SK-N-SH (cell line): ENCODE results near the gene BOC. TPM values are rescaled to one million over a fixed set of nuclear protein-coding genes. Genes with fewer than 3 reads are reported as not detected.

Experiments
- CTCF ChIA-PET: fragments of 300-600, 350-600 bp; formaldehyde crosslinking; extraction: SDS; loops from one replicate; lab custom pipeline; 2021; lab: Yijun Ruan, JAX
- POLR2A ChIA-PET: fragments of 350-600 bp; sonication (Branson Sonifier 250); formaldehyde crosslinking; extraction: SDS; loops from one replicate; lab custom pipeline; 2020; ENCODE audit warnings: antibody characterized with exemption, inconsistent platforms; lab: Yijun Ruan, JAX
- DNase-seq: peaks from one replicate; pipeline ENCODE4 v3.0.0; 2012
- H2AFZ ChIP-seq: fragments of 200-600 bp; sonication (generic); 2 replicates; pipeline ENCODE4 v1.8.1; 2016; ENCODE audit warnings: antibody characterized with exemption, mild to moderate bottlenecking, low read depth
- H3F3A ChIP-seq: fragments of 200-600 bp; sonication (generic); replicated peaks from 2 replicates; pipeline ENCODE3; 2016; ENCODE audit warnings: antibody characterized with exemption, mild to moderate bottlenecking; ENCODE audit not compliant: insufficient read depth
- H3K27ac ChIP-seq, 2 experiments: fragments of 200-500 bp in 1 of 2; fragments of 200-600 bp in 1 of 2; sonication (Bioruptor generic) in 1 of 2; sonication (generic), shearing (Covaris generic) in 1 of 2; 2 replicates each; pipeline versions ENCODE4 v1.5.1 to v1.6.1; 2014 to 2016; ENCODE audit warnings: low read depth in 2 of 2, inconsistent platforms in 1 of 2, low read length in 1 of 2, mild to moderate bottlenecking in 1 of 2, mixed read lengths in 1 of 2
- H3K27me3 ChIP-seq: fragments of 200-600 bp; sonication (generic), shearing (Covaris generic); 2 replicates; pipeline ENCODE4 v1.6.1; 2016; ENCODE audit warnings: mixed run types; ENCODE audit not compliant: insufficient read depth
- H3K36me3 ChIP-seq, 2 experiments: fragments of 200-500 bp in 1 of 2; fragments of 200-600 bp in 1 of 2; sonication (Bioruptor generic) in 1 of 2; sonication (generic) in 1 of 2; replicated peaks in 1 of 2; 2 replicates each; pipeline versions ENCODE3 to v1.5.1; 2014 to 2016; ENCODE audit warnings: low read length in 1 of 2, mild to moderate bottlenecking in 1 of 2; ENCODE audit not compliant: insufficient read depth in 2 of 2, control insufficient read depth in 1 of 2
- H3K4me1 ChIP-seq, 2 experiments: fragments of 200-500 bp in 1 of 2; fragments of 200-600 bp in 1 of 2; sonication (Bioruptor generic) in 1 of 2; sonication (generic), shearing (Covaris generic) in 1 of 2; 2 replicates each; pipeline versions ENCODE4 v1.5.1 to v1.6.1; 2014 to 2016; ENCODE audit warnings: low read depth in 1 of 2, low read length in 1 of 2, mixed run types in 1 of 2; ENCODE audit not compliant: insufficient read depth in 2 of 2, control insufficient read depth in 1 of 2
- H3K4me2 ChIP-seq: fragments of 200-600 bp; sonication (generic), shearing (Covaris generic); 2 replicates; pipeline ENCODE4 v1.6.1; 2017; ENCODE audit warnings: mixed run types
- H3K4me3 ChIP-seq, 2 experiments: fragments of 200-500 bp in 1 of 2; fragments of 200-600 bp in 1 of 2; sonication (Bioruptor generic) in 1 of 2; sonication (generic), shearing (Covaris generic) in 1 of 2; 2 replicates each; pipeline versions ENCODE4 v1.5.1 to v1.8.1; 2014 to 2016; ENCODE audit warnings: low read depth in 2 of 2, inconsistent platforms in 1 of 2, low read length in 1 of 2, mild to moderate bottlenecking in 1 of 2, mixed read lengths in 1 of 2, moderate library complexity in 1 of 2
- H3K79me2 ChIP-seq: fragments of 200-600 bp; sonication (generic); 2 replicates; pipeline ENCODE4 v1.8.1; 2017; ENCODE audit warnings: mild to moderate bottlenecking; ENCODE audit not compliant: insufficient read depth
- H3K9ac ChIP-seq: fragments of 200-600 bp; sonication (generic); 2 replicates; pipeline ENCODE4 v1.6.1; 2017; ENCODE audit warnings: mixed run types
- H3K9me2 ChIP-seq: fragments of 200-600 bp; sonication (generic); 2 replicates; pipeline ENCODE4 v1.6.1; 2017; ENCODE audit warnings: mixed run types
- H3K9me3 ChIP-seq: fragments of 200-600 bp; sonication (generic); 2 replicates; pipeline ENCODE4 v1.6.1; 2017; ENCODE audit warnings: mixed run types, mild to moderate bottlenecking, moderate library complexity
- H4K20me1 ChIP-seq: fragments of 200-600 bp; sonication (generic); 2 replicates; pipeline ENCODE4 v1.6.1; 2017; ENCODE audit warnings: mild to moderate bottlenecking, mixed run types; ENCODE audit not compliant: insufficient read depth
- CHD2 ChIP-seq: fragments of 150-350 bp; IDR thresholded peaks from 2 replicates; pipeline ENCODE4 v1.6.1; 2018; ENCODE audit warnings: low read length; ENCODE audit not compliant: partially characterized antibody
- CTCF ChIP-seq: fragments of 200-600 bp; sonication (generic); IDR thresholded peaks from 2 replicates; pipeline ENCODE4 v1.6.1; 2017; ENCODE audit warnings: antibody characterized with exemption, mild to moderate bottlenecking, moderate library complexity
- ELF1 ChIP-seq: IDR thresholded peaks from 2 replicates; pipeline ENCODE4 v1.4.0; 2012
- EP300 ChIP-seq, 2 experiments: IDR thresholded peaks; 2 replicates each; pipeline versions ENCODE4 v1.4.0 to v1.6.1; 2012; ENCODE audit warnings: borderline replicate concordance in 1 of 2, low read depth in 1 of 2, low read length in 1 of 2
- FOSL2 ChIP-seq: IDR thresholded peaks from 2 replicates; pipeline ENCODE4 v1.4.0; 2012; ENCODE audit warnings: low read depth, mild to moderate bottlenecking, moderate library complexity, borderline replicate concordance
- FOXJ3 ChIP-seq: sonication (generic); formaldehyde crosslinking; IDR thresholded peaks from 2 replicates; pipeline ENCODE4 v1.5.1; 2020; ENCODE audit warnings: mild to moderate bottlenecking, missing genetic modification reagents
- FOXM1 ChIP-seq: IDR thresholded peaks from 2 replicates; pipeline ENCODE4 v1.4.0; 2012; ENCODE audit warnings: low read depth, mild to moderate bottlenecking
- GABPA ChIP-seq: IDR thresholded peaks from 2 replicates; pipeline ENCODE4 v1.4.0; 2012; ENCODE audit warnings: low read depth, mild to moderate bottlenecking
- JUND ChIP-seq: IDR thresholded peaks from 2 replicates; pipeline ENCODE4 v1.4.0; 2012
- MAX ChIP-seq: IDR thresholded peaks from 2 replicates; pipeline ENCODE4 v1.4.0; 2012; ENCODE audit warnings: low read depth
- MEF2A ChIP-seq: IDR thresholded peaks from 2 replicates; pipeline ENCODE4 v1.4.0; 2012; ENCODE audit warnings: low read depth, borderline replicate concordance
- REST ChIP-seq: IDR thresholded peaks from 2 replicates; pipeline ENCODE4 v1.6.1; 2012; ENCODE audit warnings: mild to moderate bottlenecking, low read depth, low read length, moderate library complexity
- SIN3A ChIP-seq: IDR thresholded peaks from 2 replicates; pipeline ENCODE4 v1.6.1; 2012; ENCODE audit warnings: low read depth, mild to moderate bottlenecking, low read length, moderate library complexity, borderline replicate concordance
- SMC3 ChIP-seq: IDR thresholded peaks from 2 replicates; pipeline ENCODE4 v1.6.1; 2012; ENCODE audit warnings: low read depth, low read length, improper control_type of control experiment
- USF2 ChIP-seq: fragments of 150-350 bp; IDR thresholded peaks from 2 replicates; pipeline ENCODE4 v1.6.1; 2017; ENCODE audit warnings: antibody characterized with exemption, low read length, low read depth, borderline replicate concordance
- YY1 ChIP-seq: IDR thresholded peaks from 2 replicates; pipeline ENCODE4 v1.4.0; 2012; ENCODE audit warnings: low read depth, mild to moderate bottlenecking
- WGBS: methylation state at CpG from one replicate; pipeline ENCODE4 v1.1.6; 2017; ENCODE audit warnings: low lambda C conversion rate; 5-methylcytosine and 5-hydroxymethylcytosine counted together
- polyA plus RNA-seq, 3 experiments: library from polyadenylated mRNA; depleted of rRNA; stranded (reverse); fragments of >200 nt; gene quantifications; 2 replicates each; pipeline ENCODE4 v1.2.3, GENCODE V29; 2012
- TF ChIP-seq, protein P1 (sequence below): IDR thresholded peaks from 2 replicates; pipeline ENCODE4; 2012

BOC gene
- polyA plus RNA-seq, 1 of the 3 experiments (the other 2 are of a cell fraction) = 6.6 TPM

- Histone ChIP-seq H3K9me3 (peaks cover 23% of the 10 kb centered on the region), H3K9me2 (no peaks in the 10 kb centered on the region), H3F3A (no peaks in the 10 kb centered on the region), H2AFZ (no peak overlapping the region), H3K27ac (no peak overlapping the region), H3K4me2 (no peak overlapping the region), H3K4me3 (no peak overlapping the region), H3K79me2 (no peaks in the 10 kb centered on the region), H3K27me3 (no peaks in the 10 kb centered on the region), H3K36me3 (peaks cover 0 to 19% of the 10 kb centered on the region in 2 experiments), H4K20me1 (no peaks in the 10 kb centered on the region), H3K9ac (no peak overlapping the region), H3K4me1 (no peaks in the 10 kb centered on the region)
- no peak for DNase-seq
- TF ChIP-seq FOXM1 (no peak), SIN3A (no peak), YY1 (no peak), CHD2 (no peak), SMC3 (no peak), MEF2A (no peak), MAX (no peak), JUND (no peak), EP300 (IDR thresholded peaks at IDR 0.05; ENCODE audit: borderline replicate concordance in 1 of 2, low read depth in 1 of 2, low read length in 1 of 2) (no peak), GABPA (no peak), ELF1 (no peak), FOXJ3 (CRISPR knock-in tag) (no peak), FOSL2 (no peak), REST (no peak), CTCF (no peak), USF2 (no peak)
- TF ChIP-seq, protein P1, sequence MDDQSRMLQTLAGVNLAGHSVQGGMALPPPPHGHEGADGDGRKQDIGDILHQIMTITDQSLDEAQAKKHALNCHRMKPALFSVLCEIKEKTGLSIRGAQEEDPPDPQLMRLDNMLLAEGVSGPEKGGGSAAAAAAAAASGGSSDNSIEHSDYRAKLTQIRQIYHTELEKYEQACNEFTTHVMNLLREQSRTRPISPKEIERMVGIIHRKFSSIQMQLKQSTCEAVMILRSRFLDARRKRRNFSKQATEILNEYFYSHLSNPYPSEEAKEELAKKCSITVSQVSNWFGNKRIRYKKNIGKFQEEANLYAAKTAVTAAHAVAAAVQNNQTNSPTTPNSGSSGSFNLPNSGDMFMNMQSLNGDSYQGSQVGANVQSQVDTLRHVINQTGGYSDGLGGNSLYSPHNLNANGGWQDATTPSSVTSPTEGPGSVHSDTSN = no peak
- POLR2A ChIA-PET = no interaction called here
- CTCF ChIA-PET = interaction anchor here (0.6 kb wide), 1 partner anchor 527 kb away, joined by 3 read pairs; no protein-coding TSS in a partner anchor
- WGBS = 90% methylated on average over 2 of the region's 2 CpGs
These were observed 103.6 kb downstream of the BOC start for GRCh38 chr3:113314923-113315322.
